ENCODE results near the gene CENPU. TPM values are rescaled to one million over a fixed set of nuclear protein-coding genes. Genes with fewer than 3 reads are reported as not detected.
"Not testable (repeated sequence)": the region's sequence is repeated elsewhere in the genome, so short reads cannot be mapped to it uniquely, and the experiment has no call there.

CENPU gene
- total RNA-seq, 4 donors from 2014 or later = 0.34 to 1.3 (median 0.74) TPM

DNA sequence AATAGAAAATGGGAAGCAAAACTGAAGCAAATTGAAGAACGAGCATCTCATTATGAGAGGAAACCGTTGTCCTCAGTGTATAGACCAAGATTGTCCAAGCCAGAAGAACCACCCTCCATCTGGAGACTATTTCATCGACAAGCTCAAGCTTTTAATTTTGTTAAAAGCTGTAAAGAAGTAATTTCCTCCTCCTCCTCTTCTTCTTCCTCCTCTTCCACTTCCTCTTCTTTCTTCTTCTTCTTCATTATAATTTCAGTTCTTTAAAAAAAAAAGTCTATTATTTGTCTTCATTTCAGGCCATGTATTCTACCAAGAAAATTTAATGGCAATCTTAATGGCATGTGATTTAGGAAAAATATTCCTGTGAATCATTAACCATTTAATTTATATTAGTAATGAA is 76.8 kb downstream of the CENPU start:
- Histone ChIP-seq H3K9me3 (no peaks in the 10 kb centered on the region), H3K4me1 (no peaks in the 10 kb centered on the region), H3K4me3 (no peak overlapping the region), H3K27me3 (no peaks in the 10 kb centered on the region), H3K27ac (replicated peaks in 1 of 4) (no peak overlapping the region), H3K36me3 (peaks cover 0 to 46% (median 19%) of the 10 kb centered on the region in 4 donors)
- no peak for TF ChIP-seq POLR2AphosphoS5 (IDR thresholded peaks at IDR 0.05)
- TF ChIP-seq, protein P1, sequence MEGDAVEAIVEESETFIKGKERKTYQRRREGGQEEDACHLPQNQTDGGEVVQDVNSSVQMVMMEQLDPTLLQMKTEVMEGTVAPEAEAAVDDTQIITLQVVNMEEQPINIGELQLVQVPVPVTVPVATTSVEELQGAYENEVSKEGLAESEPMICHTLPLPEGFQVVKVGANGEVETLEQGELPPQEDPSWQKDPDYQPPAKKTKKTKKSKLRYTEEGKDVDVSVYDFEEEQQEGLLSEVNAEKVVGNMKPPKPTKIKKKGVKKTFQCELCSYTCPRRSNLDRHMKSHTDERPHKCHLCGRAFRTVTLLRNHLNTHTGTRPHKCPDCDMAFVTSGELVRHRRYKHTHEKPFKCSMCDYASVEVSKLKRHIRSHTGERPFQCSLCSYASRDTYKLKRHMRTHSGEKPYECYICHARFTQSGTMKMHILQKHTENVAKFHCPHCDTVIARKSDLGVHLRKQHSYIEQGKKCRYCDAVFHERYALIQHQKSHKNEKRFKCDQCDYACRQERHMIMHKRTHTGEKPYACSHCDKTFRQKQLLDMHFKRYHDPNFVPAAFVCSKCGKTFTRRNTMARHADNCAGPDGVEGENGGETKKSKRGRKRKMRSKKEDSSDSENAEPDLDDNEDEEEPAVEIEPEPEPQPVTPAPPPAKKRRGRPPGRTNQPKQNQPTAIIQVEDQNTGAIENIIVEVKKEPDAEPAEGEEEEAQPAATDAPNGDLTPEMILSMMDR (IDR thresholded peaks at IDR 0.05) = no peak
- no peak for TF ChIP-seq EP300 (IDR thresholded peaks at IDR 0.05)
- TF ChIP-seq POLR2A (IDR thresholded peaks at IDR 0.05; ENCODE audit: low read depth) = no peak
- intact Hi-C loops (cut with DNase I) = loop anchor here (10.0 kb wide), 1 partner anchor 168 kb away; the partner anchor contains the start of gene ACSL1
- no peak for DNase-seq (ENCODE audit: extremely low spot score)
- WGBS = 82% methylated on average over 3 of the region's 3 CpGs

DNA sequence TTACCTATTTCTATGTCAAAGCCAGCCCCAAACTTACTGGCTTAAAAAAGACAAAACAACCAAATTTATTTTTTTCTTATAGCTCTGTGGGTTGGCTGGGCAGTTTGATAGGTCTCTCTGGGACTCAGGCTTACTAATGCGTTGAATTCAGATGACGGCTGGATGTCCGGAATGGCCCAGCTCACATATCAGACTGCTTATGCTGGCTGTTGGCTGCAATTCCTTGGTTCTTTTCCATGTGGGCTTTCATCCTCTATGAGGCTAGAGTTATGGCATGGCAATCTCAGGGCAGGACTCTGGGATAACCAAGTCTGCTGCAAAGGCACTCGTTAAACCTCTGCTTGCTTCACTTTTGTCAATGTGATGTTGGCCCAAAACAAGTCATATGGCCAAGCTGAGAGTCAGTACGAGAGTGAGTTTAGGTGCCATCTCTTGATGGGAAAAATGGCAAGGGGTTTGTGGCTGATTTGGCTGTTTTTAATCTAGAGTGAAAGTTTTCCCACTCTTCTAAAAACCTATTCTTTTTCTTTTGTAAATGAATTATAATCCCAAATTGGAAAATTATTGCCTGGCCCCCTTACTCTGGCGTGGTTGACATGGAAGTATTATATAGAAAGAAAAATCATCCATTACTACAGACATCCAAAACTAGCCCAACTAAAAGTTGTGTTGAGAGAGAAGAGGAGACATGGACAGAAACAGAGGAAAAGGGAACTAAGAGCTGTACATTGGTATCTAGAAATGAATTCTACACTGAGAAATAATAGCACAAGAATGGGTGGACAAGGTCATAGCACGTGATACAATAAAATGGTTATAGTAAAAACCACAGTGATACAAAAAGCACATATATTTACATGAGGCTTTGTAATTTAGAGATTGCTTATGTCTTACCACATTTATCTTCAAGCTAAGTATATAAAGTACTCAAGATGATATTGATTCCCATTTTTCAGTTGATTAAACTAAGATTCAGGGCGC is 77.7 kb downstream of the CENPU start:
- 92% methylated on average over 8 of the region's 8 CpGs for WGBS
- H3K27ac ChIP-seq (replicated peaks in 1 of 4) = no peak overlapping the region
- H3K4me3 ChIP-seq = no peak overlapping the region
- peaks cover 0 to 36% (median 17%) of the 10 kb centered on the region in 4 donors for H3K36me3 ChIP-seq
- H3K9me3 ChIP-seq = no peaks in the 10 kb centered on the region
- no peaks in the 10 kb centered on the region for H3K27me3 ChIP-seq
- DNase-seq (ENCODE audit: extremely low spot score) = no peak
- intact Hi-C loops (cut with DNase I) = loop anchor here (10.0 kb wide), 1 partner anchor 169 kb away; the partner anchor contains the start of gene ACSL1
- TF ChIP-seq, protein P1 (IDR thresholded peaks at IDR 0.05) = no peak
- TF ChIP-seq POLR2AphosphoS5 (IDR thresholded peaks at IDR 0.05) = no peak
- no peak for TF ChIP-seq EP300 (IDR thresholded peaks at IDR 0.05)
- no peak for TF ChIP-seq POLR2A (IDR thresholded peaks at IDR 0.05; ENCODE audit: low read depth)
- peaks cover 0 to 4% (median under 1%) of the 10 kb centered on the region in 4 donors for H3K4me1 ChIP-seq

DNA sequence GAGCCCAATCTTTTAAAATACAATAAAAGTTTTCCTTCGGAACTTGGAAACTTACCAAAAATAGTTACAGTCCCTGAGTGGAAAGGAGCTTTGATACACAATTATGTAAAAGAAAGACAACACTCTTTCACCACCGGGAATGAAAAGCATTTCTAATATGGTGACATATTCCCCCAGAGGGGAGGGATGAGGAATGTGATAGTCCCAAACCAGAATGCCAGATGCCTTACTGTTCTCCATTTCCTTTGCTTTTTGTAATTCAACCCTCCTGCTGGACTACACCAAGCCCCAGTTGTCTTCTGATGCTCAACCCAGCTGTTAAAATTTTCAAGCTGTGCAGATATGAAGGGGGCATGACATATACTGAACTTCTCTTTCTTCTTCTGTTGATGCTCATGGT is 80.2 kb downstream of the CENPU start:
- intact Hi-C loops (cut with DNase I) = loop anchor here (5.0 to 10.0 kb wide), 2 partner anchors 79 to 171 kb away; partner anchors contain the start of genes ACSL1 and CENPU
- Histone ChIP-seq H3K36me3 (peaks cover 0 to 20% (median 4%) of the 10 kb centered on the region in 4 donors), H3K9me3 (no peaks in the 10 kb centered on the region), H3K4me1 (peaks cover 5 to 15% (median 11%) of the 10 kb centered on the region in 4 donors), H3K27ac (replicated peaks in 1 of 4) (no peak overlapping the region), H3K4me3 (no peak overlapping the region), H3K27me3 (no peaks in the 10 kb centered on the region)
- TF ChIP-seq EP300 (IDR thresholded peaks at IDR 0.05) (no peak), POLR2AphosphoS5 (IDR thresholded peaks at IDR 0.05) (no peak), POLR2A (IDR thresholded peaks at IDR 0.05; ENCODE audit: low read depth) (no peak)
- TF ChIP-seq, protein P1 (IDR thresholded peaks at IDR 0.05) = no peak
- no peak for DNase-seq (ENCODE audit: extremely low spot score)
- 32% methylated on average over 2 of the region's 2 CpGs for WGBS

DNA sequence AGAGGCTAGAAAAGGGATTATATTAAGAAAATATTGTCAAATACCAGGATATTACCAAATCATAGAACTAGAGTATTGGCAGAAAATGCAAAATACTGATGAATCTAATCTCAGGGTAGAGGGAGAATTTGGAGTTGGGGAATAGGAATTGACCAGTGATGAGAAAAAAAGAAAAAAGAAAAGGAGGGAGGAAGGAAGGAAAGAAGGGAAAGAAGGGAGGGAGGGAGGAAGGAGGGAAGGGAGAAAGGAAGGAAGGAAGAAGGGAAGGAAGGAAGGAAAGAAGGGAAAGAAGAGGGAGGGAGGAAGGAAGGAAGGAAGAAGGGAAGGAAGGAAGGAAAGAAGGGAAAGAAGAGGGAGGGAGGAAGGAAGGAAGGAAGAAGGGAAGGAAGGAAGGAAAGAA is 81.2 kb downstream of the CENPU start:
- H3K4me3 ChIP-seq; DNase-seq (ENCODE audit: extremely low spot score); H3K27me3 ChIP-seq; H3K27ac ChIP-seq (replicated peaks in 1 of 4); H3K9me3 ChIP-seq: not testable (repeated sequence)
- Histone ChIP-seq H3K36me3 (peaks cover 0 to 20% (median 4%) of the 10 kb centered on the region in 4 donors), H3K4me1 (peaks cover 11 to 23% (median 20%) of the 10 kb centered on the region in 4 donors)
- intact Hi-C loops (cut with DNase I) = loop anchor here (5.0 to 10.0 kb wide), 2 partner anchors 80 to 172 kb away; partner anchors contain the start of genes ACSL1 and CENPU

DNA sequence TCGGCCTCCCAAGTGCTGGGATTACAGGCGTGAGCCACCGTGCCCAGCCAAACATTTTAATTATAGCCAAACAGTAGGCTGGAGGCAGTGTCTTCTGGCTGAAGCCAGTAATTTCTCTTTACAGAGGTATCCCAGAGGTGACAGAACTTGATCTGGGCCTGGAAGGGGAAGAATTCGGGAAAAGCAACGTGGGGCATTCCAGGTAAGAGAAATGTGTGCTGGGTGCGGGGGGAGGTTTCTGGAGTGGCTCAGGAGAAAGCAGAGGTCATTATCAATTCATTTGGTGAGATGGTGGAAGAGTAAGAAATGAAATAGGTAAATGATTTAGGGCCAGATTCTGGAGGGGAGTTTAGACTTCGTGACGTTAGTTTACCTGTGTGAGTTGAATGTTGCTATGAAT is 82.0 kb downstream of the CENPU start:
- Histone ChIP-seq H3K36me3 (peaks cover 0 to 16% (median 0%) of the 10 kb centered on the region in 4 donors), H3K9me3 (no peaks in the 10 kb centered on the region), H3K27ac (replicated peaks in 1 of 4) (no peak overlapping the region), H3K27me3 (no peaks in the 10 kb centered on the region), H3K4me1 (peaks cover 18 to 31% (median 28%) of the 10 kb centered on the region in 4 donors), H3K4me3 (no peak overlapping the region)
- TF ChIP-seq EP300 (IDR thresholded peaks at IDR 0.05) (no peak), POLR2AphosphoS5 (IDR thresholded peaks at IDR 0.05) (no peak), POLR2A (IDR thresholded peaks at IDR 0.05; ENCODE audit: low read depth) (no peak)
- TF ChIP-seq, protein P1 (IDR thresholded peaks at IDR 0.05) = no peak
- WGBS = 92% methylated on average over 8 of the region's 8 CpGs
- intact Hi-C loops (cut with DNase I) = loop anchor here (5.0 to 10.0 kb wide), 2 partner anchors 80 to 173 kb away; partner anchors contain the start of genes ACSL1 and CENPU
- DNase-seq (ENCODE audit: extremely low spot score) = no peak

Measured in esophagus muscularis mucosa (tissue), 4 donors.